ENCODE results near the gene HCAR3.

GRCh38 chr12:122732611-122733010 is 16.0 kb upstream of the HCAR3 start:
- TF ChIP-seq EZH2phosphoT487 (IDR thresholded peaks at IDR 0.05; ENCODE audit: borderline replicate concordance, low read depth) (no peak), MXI1 (IDR thresholded peaks at IDR 0.05; ENCODE audit: low read depth, low read length) (no peak), REST (IDR thresholded peaks at IDR 0.05; ENCODE audit: low read depth, low read length) (no peak), MAX (IDR thresholded peaks at IDR 0.05; ENCODE audit: low read depth) (no peak), ELF1 (IDR thresholded peaks at IDR 0.05) (no peak), NRF1 (IDR thresholded peaks at IDR 0.05; ENCODE audit: low read depth, low read length) (no peak), RFX5 (IDR thresholded peaks at IDR 0.05; ENCODE audit: low read length) (no peak), CTCF (IDR thresholded peaks at IDR 0.05) (no peak), TCF12 (IDR thresholded peaks at IDR 0.05) (no peak), RAD21 (IDR thresholded peaks at IDR 0.05; ENCODE audit: low read length) (no peak), TAF1 (IDR thresholded peaks at IDR 0.05; ENCODE audit: borderline replicate concordance, low read depth, low read length) (no peak), FOXM1 (IDR thresholded peaks at IDR 0.05; ENCODE audit: low read depth) (no peak)
- TF ChIP-seq, protein P1, sequence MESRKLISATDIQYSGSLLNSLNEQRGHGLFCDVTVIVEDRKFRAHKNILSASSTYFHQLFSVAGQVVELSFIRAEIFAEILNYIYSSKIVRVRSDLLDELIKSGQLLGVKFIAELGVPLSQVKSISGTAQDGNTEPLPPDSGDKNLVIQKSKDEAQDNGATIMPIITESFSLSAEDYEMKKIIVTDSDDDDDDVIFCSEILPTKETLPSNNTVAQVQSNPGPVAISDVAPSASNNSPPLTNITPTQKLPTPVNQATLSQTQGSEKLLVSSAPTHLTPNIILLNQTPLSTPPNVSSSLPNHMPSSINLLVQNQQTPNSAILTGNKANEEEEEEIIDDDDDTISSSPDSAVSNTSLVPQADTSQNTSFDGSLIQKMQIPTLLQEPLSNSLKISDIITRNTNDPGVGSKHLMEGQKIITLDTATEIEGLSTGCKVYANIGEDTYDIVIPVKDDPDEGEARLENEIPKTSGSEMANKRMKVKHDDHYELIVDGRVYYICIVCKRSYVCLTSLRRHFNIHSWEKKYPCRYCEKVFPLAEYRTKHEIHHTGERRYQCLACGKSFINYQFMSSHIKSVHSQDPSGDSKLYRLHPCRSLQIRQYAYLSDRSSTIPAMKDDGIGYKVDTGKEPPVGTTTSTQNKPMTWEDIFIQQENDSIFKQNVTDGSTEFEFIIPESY (IDR thresholded peaks at IDR 0.05; ENCODE audit: borderline replicate concordance, low read depth) = no peak
